Peyer's patch (tissue), 4 donors: ENCODE measurements around the gene PAFAH1B2. TPM values are rescaled to one million over a fixed set of nuclear protein-coding genes. Genes with fewer than 3 reads are reported as not detected.

Experiments
- DNase-seq, 3 donors: peaks; one replicate each; pipeline ENCODE4 v3.0.0-alpha.2; 2017 to 2019
- H3K27ac ChIP-seq, 4 donors: fragments of 200-600 bp; sonication (generic); one replicate each; pipeline ENCODE4 v1.5.1; 2016 to 2019
- H3K27me3 ChIP-seq, 2 donors: fragments of 200-600 bp; sonication (generic); one replicate each; pipeline ENCODE4 v1.5.1; 2019
- H3K36me3 ChIP-seq, 3 donors: fragments of 200-600 bp; sonication (generic); one replicate each; pipeline ENCODE4 v1.5.1; 2016 to 2019
- H3K4me1 ChIP-seq, 4 donors: fragments of 200-600 bp; sonication (generic); one replicate each; pipeline ENCODE4 v1.5.1; 2016 to 2019
- H3K4me3 ChIP-seq, 4 donors: fragments of 200-600 bp; sonication (generic); 1 replicate in 3 of 4; 2 replicates in 1 of 4; pipeline ENCODE4 v1.5.1; 2016 to 2019; ENCODE audit warnings: mild to moderate bottlenecking in 1 of 4
- H3K9me3 ChIP-seq, 4 donors: fragments of 200-600 bp; sonication (generic); one replicate each; pipeline ENCODE4 v1.5.1; 2016 to 2019; ENCODE audit warnings: mild to moderate bottlenecking in 1 of 4
- CTCF ChIP-seq, 6 experiments: fragments of 450-650 bp in 4 of 6; fragments of 200-600 bp in 2 of 6; sonication (generic) in 1 of 6; IDR thresholded peaks; one replicate each; pipeline ENCODE4 v1.5.1; 2017 to 2019; ENCODE audit warnings: antibody characterized with exemption in 6 of 6, mild to moderate bottlenecking in 3 of 6, moderate library complexity in 1 of 6
- POLR2A ChIP-seq, 2 donors: fragments of 450-650 bp; IDR thresholded peaks; one replicate each; pipeline ENCODE4 v1.5.1; 2017; ENCODE audit warnings: antibody characterized with exemption in 2 of 2, mild to moderate bottlenecking in 2 of 2, moderate library complexity in 2 of 2
- total RNA-seq, 4 donors: library from RNA; depleted of rRNA; stranded (reverse); fragments of >200 nt; gene quantifications; one replicate each; pipeline ENCODE4 v1.1.0, GENCODE V29; 2016

PAFAH1B2 gene
- total RNA-seq, 4 donors from 2014 or later = 45.4 to 96.2 (median 66.9) TPM

- TF ChIP-seq POLR2A (IDR thresholded peaks at IDR 0.05) = no peak
- TF ChIP-seq CTCF (IDR thresholded peaks at IDR 0.05) = no peak
- Histone ChIP-seq H3K27ac (peak overlapping the region; percentile 22 to 55 (median 52)), H3K4me1 (peaks cover 0 to 16% (median 8%) of the 10 kb centered on the region in 4 donors), H3K36me3 (peaks cover 0 to 80% (median 0%) of the 10 kb centered on the region in 3 donors), H3K27me3 (no peaks in the 10 kb centered on the region), H3K9me3 (no peaks in the 10 kb centered on the region), H3K4me3 (no peak overlapping the region)
- no peak for DNase-seq
These were observed 42.3 kb downstream of the PAFAH1B2 start for GRCh38 chr11:117186431-117186761.

- Histone ChIP-seq H3K9me3 (no peaks in the 10 kb centered on the region), H3K36me3 (peaks cover 0 to 80% (median 0%) of the 10 kb centered on the region in 3 donors), H3K27me3 (no peaks in the 10 kb centered on the region), H3K4me1 (peaks cover 0 to 16% (median 6%) of the 10 kb centered on the region in 4 donors), H3K4me3 (no peak overlapping the region), H3K27ac (peak overlapping the region in 1 of 4 donors; percentile 44)
- no peak for TF ChIP-seq POLR2A (IDR thresholded peaks at IDR 0.05)
- TF ChIP-seq CTCF (IDR thresholded peaks at IDR 0.05) = no peak
- DNase-seq = peak in 1 of 3 donors; percentile 43
These were observed 42.9 kb downstream of the PAFAH1B2 start for GRCh38 chr11:117187007-117187406.

- peak overlapping the region in 1 of 4 donors; percentile 44 for H3K27ac ChIP-seq
- H3K27me3 ChIP-seq = no peaks in the 10 kb centered on the region
- DNase-seq = peak in 1 of 3 donors; percentile 41
- peaks cover 0 to 16% (median 6%) of the 10 kb centered on the region in 4 donors for H3K4me1 ChIP-seq
- no peak for TF ChIP-seq POLR2A (IDR thresholded peaks at IDR 0.05)
- no peak for TF ChIP-seq CTCF (IDR thresholded peaks at IDR 0.05)
- peaks cover 0 to 80% (median 0%) of the 10 kb centered on the region in 3 donors for H3K36me3 ChIP-seq
- no peaks in the 10 kb centered on the region for H3K9me3 ChIP-seq
- no peak overlapping the region for H3K4me3 ChIP-seq
These were observed 43.3 kb downstream of the PAFAH1B2 start for GRCh38 chr11:117187428-117187798.

- TF ChIP-seq CTCF (IDR thresholded peaks at IDR 0.05) = no peak
- no peak for TF ChIP-seq POLR2A (IDR thresholded peaks at IDR 0.05)
- Histone ChIP-seq H3K27me3 (no peaks in the 10 kb centered on the region), H3K4me1 (peaks cover 0 to 16% (median 6%) of the 10 kb centered on the region in 4 donors), H3K36me3 (peaks cover 0 to 80% (median 0%) of the 10 kb centered on the region in 3 donors), H3K27ac (peak overlapping the region in 1 of 4 donors; percentile 60), H3K4me3 (no peak overlapping the region), H3K9me3 (no peaks in the 10 kb centered on the region)
- peak in 1 of 3 donors; percentile 42 for DNase-seq
These were observed 43.9 kb downstream of the PAFAH1B2 start for GRCh38 chr11:117187799-117188481.

- Histone ChIP-seq H3K27ac (peak overlapping the region in 2 of 4 donors; percentile 60 to 79), H3K4me3 (no peak overlapping the region), H3K4me1 (peaks cover 0 to 16% (median 6%) of the 10 kb centered on the region in 4 donors), H3K36me3 (peaks cover 0 to 80% (median 0%) of the 10 kb centered on the region in 3 donors), H3K9me3 (no peaks in the 10 kb centered on the region), H3K27me3 (no peaks in the 10 kb centered on the region)
- no peak for TF ChIP-seq CTCF (IDR thresholded peaks at IDR 0.05)
- DNase-seq = peak in 1 of 3 donors; percentile 53
These were observed 44.6 kb downstream of the PAFAH1B2 start for GRCh38 chr11:117188620-117189081.
